Measurements from ENCODE around the gene TMEM170A. TPM values are rescaled to one million over a fixed set of nuclear protein-coding genes. Genes with fewer than 3 reads are reported as not detected.
A peak's percentile ranks its signal among the peaks of the same experiment; 100 is the strongest.

The TMEM170A gene
- total and polyA plus RNA-seq, 2 of the 13 experiments (the other 11 are each of a cell fraction or from before 2014, with no cell fraction given): 35.7 to 39.7 TPM

DNA sequence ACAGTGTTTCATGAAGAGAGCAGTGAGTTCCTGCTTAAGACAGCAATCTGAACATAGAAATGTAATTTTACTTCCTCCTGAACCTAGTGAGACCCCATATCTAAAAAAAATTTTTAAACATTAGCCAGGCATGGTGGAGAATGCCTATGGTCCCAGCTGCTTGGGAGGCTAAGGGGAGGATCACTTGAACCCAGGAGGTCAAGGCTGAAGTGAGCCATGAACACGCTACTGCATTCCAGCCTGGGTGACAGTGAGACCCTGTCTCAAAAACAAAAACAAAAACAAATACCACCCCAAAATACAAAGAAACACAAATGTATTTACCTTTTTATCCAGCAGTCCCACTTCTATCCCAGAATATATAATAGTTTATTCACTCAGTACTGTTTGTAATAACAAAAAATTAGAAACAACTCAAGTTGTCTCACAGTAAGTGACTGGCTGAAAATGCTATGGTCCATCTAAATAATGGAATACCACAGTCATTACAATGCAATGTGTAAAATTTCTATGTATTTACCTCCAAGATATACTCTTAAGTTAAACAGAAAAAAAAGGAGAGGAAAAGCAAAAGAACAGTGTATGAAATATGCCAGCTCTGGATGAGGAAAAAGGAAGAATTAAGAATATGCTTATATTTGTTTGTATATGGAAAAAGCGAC is 47.5 kb downstream of the TMEM170A start (continued):
- peak; percentile 43; the same call in 1 of the 2 replicates for TF ChIP-seq ARID5B (CRISPR knock-in tag; IDR thresholded peaks at IDR 0.05)
- peak; percentile 28 to 57; a peak in 2 of 4 replicates for TF ChIP-seq NR2F1 (CRISPR knock-in tag; IDR thresholded peaks at IDR 0.05)

DNA sequence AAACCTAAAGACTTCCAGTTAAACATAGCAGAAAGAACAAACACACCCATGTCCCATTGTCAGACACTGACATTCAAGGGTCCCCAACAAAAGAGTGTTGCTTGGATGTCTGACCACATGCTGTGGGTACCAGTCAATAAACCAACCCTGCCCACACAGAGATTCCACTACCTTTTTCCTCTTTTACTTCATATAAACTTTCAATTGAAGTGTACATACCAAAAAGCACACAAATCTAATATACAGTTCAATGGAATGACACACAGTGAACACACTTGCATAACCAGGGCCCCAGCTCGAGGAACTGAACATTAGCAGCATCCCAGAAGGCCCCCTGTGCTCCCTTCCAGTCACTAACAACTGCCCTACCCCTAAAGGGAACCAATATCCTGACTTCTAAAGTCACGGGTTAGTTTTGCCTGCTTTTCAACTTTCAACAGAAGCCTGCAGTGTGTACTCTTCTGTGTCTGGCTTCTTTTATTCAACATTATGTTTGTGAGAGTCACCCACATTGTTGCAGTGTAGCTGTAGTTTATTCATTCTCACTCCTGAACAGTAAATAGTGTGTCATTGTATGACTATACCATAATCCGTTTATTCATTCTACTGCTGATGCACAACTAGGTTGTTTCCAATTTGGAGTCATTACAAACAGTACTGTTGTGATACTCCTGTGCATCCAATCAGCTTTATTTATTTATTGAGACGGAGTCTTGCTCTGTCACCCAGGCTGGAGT is 49.2 kb downstream of the TMEM170A start:
- TF ChIP-seq ESRRA (CRISPR knock-in tag; IDR thresholded peaks at IDR 0.05; ENCODE audit: low read depth) (no peak), GFI1 (CRISPR knock-in tag; IDR thresholded peaks at IDR 0.05; ENCODE audit: borderline replicate concordance) (no peak), FOXO1 (CRISPR knock-in tag; IDR thresholded peaks at IDR 0.05) (no peak), SRF (IDR thresholded peaks at IDR 0.05; ENCODE audit: low read depth, low read length) (no peak), NR2C2 (CRISPR knock-in tag; IDR thresholded peaks at IDR 0.05; ENCODE audit: borderline replicate concordance) (no peak), ZFP1 (CRISPR knock-in tag; IDR thresholded peaks at IDR 0.05) (no peak), ELF4 (CRISPR knock-in tag; IDR thresholded peaks at IDR 0.05; ENCODE audit: borderline replicate concordance) (no peak), NR3C1 (CRISPR knock-in tag; IDR thresholded peaks at IDR 0.05) (no peak), JUND (CRISPR knock-in tag; IDR thresholded peaks at IDR 0.05) (no peak)
- TF ChIP-seq, protein P1, sequence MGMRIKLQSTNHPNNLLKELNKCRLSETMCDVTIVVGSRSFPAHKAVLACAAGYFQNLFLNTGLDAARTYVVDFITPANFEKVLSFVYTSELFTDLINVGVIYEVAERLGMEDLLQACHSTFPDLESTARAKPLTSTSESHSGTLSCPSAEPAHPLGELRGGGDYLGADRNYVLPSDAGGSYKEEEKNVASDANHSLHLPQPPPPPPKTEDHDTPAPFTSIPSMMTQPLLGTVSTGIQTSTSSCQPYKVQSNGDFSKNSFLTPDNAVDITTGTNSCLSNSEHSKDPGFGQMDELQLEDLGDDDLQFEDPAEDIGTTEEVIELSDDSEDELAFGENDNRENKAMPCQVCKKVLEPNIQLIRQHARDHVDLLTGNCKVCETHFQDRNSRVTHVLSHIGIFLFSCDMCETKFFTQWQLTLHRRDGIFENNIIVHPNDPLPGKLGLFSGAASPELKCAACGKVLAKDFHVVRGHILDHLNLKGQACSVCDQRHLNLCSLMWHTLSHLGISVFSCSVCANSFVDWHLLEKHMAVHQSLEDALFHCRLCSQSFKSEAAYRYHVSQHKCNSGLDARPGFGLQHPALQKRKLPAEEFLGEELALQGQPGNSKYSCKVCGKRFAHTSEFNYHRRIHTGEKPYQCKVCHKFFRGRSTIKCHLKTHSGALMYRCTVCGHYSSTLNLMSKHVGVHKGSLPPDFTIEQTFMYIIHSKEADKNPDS (CRISPR knock-in tag; IDR thresholded peaks at IDR 0.05): no peak
- in situ Hi-C loops (cut with HindIII; ENCODE audit: extremely low pct_ligation_motif_present, low pct_unique_long_range_greater_than_20kb) (no loop called here), intact Hi-C loops (cut with micrococcal nuclease; ENCODE audit: unreplicated experiment) (no loop called here)
- Histone ChIP-seq H3K9ac (ENCODE audit: insufficient read depth, low read depth, low read length) (no peak overlapping the region), H3K27me3 (ENCODE audit: control insufficient read depth in 1 of 2, insufficient read depth in 2 of 2, low read length in 2 of 2) (no peaks in the 10 kb centered on the region), H3K27ac (ENCODE audit: extremely low read length, insufficient read depth, low read length) (no peak overlapping the region), H3K36me3 (replicated peaks in 1 of 2; ENCODE audit: control insufficient read depth in 1 of 2, insufficient read depth in 2 of 2, low read length in 2 of 2) (peaks cover 15 to 34% of the 10 kb centered on the region in 2 experiments), H4K20me1 (ENCODE audit: insufficient read depth, low read length) (peaks cover 14% of the 10 kb centered on the region; the same call in 1 of the 2 replicates), H3K79me2 (ENCODE audit: insufficient read depth, low read length) (peaks cover 65% of the 10 kb centered on the region), H3K9me3 (ENCODE audit: low read length) (no peaks in the 10 kb centered on the region), H3K4me3 (replicated peaks in 1 of 3; ENCODE audit: insufficient read depth in 1 of 3, low read depth in 2 of 3, low read length in 3 of 3) (no peak overlapping the region), H3K4me1 (ENCODE audit: insufficient read depth, low read length) (peaks cover 38% of the 10 kb centered on the region), H3K4me2 (ENCODE audit: low read depth, low read length) (no peak overlapping the region), H2AFZ (ENCODE audit: low read length) (no peak overlapping the region)
- no TSS peak for BruUV-seq (replicated peaks)
- POLR2A ChIA-PET: interaction anchor here (0.9 to 1.7 kb wide), 2 partner anchors 19 to 102 kb away, joined by 3 to 5 read pairs; partner anchors contain the start of gene CFDP1
- FAIRE-seq (no peak), ATAC-seq (no peak), DNase-seq (ENCODE audit: low spot score) (no peak)
- 85% methylated on average over 4 of the region's 4 CpGs for WGBS (ENCODE audit: low lambda C conversion rate)
- CTCF ChIA-PET (ENCODE audit: low intra/inter-chr PET ratio, low total read pairs): no interaction called here
